ENCODE measurements around the gene FAM234A.
A peak's percentile ranks its signal among the peaks of the same experiment; 100 is the strongest.
"Not testable (repeated sequence)": the region's sequence is repeated elsewhere in the genome, so short reads cannot be mapped to it uniquely, and the experiment has no call there.

FAM234A gene, protein sequence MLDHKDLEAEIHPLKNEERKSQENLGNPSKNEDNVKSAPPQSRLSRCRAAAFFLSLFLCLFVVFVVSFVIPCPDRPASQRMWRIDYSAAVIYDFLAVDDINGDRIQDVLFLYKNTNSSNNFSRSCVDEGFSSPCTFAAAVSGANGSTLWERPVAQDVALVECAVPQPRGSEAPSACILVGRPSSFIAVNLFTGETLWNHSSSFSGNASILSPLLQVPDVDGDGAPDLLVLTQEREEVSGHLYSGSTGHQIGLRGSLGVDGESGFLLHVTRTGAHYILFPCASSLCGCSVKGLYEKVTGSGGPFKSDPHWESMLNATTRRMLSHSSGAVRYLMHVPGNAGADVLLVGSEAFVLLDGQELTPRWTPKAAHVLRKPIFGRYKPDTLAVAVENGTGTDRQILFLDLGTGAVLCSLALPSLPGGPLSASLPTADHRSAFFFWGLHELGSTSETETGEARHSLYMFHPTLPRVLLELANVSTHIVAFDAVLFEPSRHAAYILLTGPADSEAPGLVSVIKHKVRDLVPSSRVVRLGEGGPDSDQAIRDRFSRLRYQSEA

DNA sequence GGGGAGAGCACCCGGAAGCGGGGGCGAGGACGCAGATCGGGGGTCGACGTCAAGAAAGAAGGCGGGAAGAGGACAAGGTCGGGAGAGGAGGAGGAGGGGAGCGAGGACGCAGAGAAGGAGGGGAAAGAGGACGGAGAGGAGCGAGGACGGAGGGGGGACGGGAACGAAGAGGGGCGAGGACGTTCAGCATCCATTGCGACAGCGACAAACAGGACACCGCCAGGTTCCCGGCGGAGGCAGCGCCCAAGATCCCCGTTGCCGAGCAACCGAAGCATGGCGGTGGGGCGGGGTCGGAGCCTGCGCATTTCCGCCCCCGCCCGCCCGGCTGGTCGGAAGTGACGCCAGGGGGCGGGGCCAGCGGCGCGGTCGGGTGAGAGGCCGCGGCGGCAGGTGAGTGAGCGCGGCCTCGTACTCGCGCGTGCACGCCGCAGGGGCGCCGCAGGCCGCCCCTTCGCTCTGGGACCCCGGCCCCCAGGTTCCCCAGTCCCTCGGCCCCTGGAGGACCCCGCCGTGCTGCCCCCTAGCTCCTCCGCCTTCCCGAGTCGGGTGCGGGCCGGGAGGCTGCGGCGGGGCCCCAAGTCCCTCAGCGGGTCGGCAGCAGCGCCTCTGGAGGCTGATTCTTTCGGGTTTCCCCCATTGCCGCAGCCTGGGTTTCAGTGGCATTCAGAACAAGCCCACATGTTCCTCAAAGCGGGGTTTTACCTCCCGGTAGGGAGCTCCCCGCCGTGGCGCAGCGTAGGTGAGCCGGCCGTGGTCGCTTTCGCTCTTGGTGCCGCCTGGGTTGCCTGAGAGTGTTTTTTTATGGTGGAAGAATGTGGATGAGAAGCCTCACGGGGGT, at the start of gene FAM234A:
Gene FAM234A (plus strand): TSS at position 354 of the 838 bp plus-strand sequence. CDS start 19,593 bp downstream, outside the sequence.
- DNase-seq = peak; percentile 70

DNA sequence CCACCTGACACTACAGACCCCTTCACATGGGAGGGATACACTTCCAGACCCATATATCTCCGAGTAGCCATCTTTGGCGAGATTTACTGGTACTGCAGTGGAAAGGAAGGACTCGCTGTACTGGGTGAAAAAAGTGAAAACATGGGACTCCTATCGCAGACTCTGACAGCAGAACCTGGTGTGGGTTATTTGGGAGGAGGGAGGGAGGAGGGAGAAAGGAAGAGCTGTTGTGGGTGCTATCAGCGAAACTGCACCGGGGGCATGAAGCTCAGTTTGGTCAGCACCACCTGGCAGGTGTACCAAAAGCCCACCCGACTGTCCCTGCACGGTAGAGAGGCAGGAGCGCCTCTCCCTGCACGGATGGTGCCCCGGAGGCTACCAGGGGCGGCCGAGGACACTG, 49.4 kb upstream of the FAM234A start:
- no peak for DNase-seq

DNA sequence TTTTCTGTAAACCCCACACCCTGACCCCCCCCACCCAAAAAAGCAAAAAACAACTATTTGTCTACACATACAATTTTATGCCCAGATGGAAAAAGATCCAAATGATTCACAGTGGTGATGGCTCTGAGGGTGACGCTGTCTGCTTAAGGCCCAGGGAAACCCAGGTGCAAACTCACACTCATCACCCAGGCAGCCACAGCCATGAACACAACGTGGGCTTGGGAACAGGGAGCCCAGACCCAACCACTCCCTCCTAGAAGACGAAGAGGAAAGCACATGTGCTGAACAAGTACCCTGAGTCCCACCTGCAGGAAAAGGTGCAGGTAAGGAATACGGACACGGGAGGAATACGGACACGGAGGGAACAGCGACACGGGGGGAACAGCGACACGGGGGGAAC, 48.9 kb upstream of the FAM234A start:
- DNase-seq = no peak

DNA sequence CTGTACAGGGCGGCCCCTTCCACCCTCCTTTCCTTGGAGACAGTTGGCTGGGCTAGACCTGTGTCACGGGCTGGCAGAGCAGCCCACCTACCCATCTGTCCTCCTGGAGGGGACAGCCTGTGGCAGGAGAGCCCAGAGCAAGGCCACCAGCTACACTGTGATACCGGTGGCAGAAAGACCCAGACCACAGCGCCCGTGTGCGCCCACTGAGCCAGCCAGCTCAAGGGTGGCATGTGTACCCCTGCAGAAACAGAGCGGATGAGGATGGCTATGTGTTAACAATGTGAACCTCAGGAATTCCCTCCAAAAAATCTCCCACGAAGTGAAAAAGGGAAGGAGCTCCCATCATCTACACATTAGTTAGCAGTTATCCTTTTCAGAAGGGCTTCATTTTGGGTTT, 47.3 kb upstream of the FAM234A start:
- DNase-seq = no peak

DNA sequence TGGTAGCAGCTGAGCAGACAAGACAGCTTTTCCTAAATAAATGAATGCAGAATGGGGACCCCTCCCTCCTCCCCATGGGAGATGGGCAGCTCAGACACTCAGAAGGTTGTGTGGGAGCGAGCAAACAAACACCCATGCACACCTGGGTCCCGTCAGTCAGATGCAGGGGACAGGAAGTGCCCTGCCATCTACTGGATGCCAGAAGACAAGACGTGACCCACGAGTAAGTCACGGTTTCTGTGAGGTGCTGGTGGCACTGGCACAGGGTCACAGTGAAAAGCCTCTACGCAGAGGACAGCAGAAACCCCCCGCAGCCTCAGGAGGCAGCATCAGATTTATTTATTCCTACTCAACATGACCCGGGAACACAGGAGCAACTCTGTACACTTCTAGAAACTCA, 45.9 kb upstream of the FAM234A start:
- no peak for DNase-seq

DNA sequence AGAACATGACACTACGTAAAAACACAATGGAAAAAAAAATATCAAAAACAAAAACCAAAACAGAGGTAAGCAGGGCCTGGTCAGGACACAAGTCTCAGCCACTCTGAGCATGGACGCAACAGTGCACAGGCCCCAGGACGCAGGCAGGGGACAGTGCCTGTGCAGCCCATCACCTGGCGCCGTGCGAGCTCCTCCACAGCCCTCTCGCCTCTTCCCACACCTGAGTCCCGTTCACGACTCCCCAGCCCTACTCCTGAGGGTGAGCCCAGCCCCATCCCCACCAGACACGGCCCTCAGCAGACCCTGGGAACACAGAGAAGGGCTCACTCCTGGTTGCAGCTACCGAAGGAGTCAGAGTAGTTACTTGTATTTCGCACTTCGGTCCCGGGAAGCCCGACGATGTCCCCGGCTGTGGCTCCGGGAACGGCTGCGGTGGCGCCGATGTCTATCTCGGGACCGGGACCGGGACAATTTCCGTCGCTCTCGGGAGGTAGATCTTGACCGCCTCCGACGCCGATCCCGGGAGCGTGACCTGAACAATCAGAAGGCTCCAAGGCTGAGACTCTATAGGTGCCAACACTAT, 44.9 kb upstream of the FAM234A start:
- no peak for DNase-seq

DNA sequence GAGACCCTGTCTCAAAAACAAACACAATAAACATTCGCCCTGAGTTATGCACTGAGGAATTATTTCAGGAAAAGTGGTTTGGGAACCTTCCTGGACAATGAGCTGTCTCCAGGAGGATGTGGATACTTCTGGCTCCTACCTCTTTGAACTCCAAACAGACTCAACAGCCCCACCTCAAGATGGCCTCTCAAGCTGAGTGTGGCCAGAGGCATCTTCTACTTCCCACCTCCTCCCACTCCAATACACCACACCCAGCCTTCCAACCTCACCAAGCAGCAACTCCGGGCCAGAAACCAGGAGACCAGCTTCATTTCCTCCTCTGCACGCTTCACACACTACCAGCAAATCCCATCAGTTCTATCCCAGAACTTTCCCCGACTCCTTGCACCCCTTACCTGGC, 42.8 kb upstream of the FAM234A start:
- DNase-seq = no peak

DNA sequence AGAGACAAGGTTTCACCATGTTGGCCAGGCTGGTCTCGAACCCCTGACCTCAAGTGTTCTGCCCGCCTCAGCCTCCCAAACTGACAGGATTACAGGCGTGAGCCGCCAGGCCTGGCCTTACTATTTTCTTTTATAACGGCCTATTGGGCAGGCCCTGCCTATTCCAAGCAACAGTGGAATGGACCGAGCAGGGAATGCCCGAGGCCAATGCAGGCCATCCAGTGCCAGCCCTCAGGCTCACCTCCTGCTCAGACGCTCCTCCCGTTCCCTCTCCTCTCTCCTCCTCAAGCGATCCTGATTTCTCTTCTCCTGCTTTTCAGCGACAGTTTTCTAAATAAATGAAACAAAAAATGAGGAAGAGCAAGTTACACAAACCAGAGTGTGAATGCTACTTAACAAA, 41.9 kb upstream of the FAM234A start:
- DNase-seq = no peak

DNA sequence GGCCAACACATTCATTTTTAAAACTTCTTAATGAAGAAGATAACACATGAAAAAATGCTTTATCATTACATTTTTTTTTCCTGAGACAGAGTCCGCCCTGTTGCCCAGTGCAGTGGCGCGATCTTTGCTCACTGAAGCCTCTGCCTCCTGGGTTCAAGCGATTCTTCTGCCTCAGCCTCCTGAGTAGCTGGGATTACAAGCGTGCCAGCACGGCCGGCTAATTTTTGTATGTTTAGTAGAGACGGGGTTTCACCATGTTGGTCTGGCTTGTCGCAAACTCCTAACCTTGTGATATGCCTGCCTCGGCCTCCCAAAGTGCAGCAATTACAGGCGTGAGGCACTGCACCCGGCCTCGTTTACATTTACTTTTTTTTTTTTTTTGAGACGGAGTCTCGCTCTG, 41.2 kb upstream of the FAM234A start:
- no peak for DNase-seq

DNA sequence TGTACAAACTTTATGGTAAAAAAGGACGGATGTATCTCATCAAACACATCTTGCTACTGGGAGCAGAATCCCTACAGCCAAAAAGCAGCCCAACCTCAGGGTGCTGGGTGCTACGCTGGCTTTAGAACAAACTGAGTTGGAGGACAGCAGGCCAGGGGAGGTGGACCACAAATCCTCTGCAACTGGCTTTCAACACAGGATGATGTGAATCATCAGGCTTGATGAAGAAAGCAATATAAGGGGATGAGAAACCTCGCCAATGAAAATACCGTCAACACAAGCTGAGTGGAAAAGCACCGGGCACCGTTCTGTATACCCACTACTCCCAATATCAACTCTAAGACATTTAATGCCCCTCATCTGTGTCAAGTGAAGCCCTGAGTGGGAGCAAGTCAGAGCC, 40.1 kb upstream of the FAM234A start:
- DNase-seq = no peak

DNA sequence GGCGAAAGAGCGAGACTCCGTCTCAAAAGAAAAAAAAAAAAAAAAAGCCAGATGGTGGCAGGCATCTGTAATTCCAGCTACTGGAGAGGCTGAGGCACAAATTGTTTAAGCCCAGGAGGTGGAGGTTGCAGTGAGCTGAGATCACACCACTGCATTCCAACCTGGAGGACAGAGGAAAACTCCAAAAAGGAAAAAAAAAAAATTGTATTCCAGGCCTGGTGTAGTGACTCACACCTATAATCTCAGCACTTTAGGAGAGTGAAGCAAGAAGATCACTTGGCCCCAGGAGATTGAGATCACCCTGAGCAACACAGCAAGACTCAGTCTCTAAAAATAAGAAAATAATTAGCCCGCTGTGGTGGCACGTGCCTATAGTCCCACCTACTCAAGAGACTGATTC, 34.2 kb upstream of the FAM234A start:
- DNase-seq = no peak

DNA sequence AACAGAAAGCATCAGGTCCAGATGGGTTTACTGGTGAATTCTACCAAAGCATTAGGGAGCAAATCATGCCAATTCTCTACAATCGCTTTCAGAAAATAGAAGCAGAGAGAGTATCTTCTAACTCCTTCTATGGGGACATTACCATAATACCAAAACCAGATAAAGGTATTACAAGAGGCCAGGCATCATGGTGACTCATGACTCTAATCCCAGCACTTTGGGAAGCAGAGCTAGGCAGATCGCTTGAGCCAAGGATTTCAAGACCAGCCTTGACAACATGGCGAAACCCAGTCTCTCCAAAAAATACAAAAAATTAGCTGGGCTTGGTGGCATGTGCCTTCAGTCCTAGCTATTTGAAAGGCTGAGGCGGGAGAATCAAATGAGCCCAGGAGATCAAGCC, 31.4 kb upstream of the FAM234A start:
- DNase-seq = no peak

DNA sequence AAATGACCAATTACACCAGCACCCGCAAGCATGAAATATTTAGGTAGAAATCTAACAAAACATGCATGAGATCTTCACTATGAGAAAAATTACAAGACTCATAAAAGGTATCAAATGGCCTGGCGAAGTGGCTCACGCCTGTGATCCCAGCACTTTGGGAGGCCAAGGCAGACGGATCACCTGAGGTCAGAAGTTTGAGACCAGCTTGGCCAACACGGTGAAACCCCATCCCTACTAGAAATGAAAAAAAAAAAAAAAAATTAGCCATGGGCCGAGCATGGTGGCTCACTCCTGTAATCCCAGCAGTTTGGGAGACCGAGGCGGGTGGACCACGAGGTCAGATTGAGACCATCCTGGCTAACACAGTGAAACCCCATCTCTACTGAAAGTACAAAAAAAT, 30.6 kb upstream of the FAM234A start:
- DNase-seq = not testable (repeated sequence)

DNA sequence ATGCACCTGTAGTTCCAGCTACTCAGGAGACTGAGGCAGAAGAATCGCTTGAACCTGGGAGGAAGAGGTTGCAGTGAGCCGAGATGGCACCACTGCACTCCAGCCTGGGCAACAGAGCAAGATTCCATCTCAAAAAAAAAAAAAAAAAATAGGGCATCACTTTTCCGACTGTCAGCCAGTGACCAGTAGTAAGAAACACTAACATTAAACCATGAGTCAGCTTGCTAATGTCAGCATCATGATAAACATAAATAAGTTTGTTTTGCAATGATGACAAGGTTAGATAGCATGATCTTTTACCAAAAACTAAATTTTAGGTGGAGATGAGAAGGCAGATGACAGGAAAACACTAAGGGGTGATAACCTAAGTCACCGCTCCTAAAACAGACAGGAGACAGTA, 25.3 kb upstream of the FAM234A start:
- not testable (repeated sequence) for DNase-seq

DNA sequence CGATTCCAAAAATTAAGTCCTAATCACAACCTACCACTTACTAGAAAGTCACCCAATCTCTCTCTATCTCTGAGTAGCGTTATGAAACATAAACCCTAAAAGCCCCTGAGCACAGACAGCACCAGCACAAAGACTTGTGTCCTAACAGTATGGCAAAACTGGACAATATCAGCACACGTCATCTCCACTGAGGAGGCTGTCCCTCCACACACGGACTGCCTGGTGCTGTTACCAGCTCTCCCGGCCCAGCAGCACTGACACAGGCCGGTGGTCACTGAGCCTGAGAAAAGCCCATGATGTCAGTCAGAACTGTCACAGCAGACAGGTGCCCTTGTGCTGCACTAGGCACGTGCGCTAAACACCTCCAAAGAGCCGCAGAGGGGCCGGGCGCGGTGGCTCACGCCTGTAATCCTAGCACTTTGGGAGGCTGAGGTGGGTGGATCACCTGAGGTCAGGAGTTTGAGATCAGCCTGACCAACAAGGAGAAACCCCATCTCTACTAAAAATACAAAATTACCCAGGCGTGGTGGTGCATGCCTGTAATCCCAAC, 22.9 kb upstream of the FAM234A start:
- not testable (repeated sequence) for DNase-seq

DNA sequence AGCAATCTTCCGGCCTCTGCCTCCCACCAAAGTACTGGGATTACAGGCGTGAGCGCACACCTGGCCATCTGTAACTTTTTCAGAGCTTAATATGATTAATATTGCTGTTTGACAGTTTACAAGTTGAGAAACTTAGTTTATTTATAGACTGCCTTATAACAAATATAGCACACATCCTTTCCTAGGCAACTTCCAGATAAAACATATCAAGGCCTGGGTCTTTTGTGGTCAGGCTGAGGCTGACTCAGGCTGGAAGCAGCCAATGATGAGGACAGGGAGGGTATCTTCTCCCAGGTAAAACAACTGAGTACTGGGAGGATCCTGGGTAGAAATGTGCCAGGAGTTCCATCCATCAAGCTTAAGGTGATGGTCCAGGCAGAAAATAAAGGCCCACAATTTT, 21.6 kb upstream of the FAM234A start:
- no peak for DNase-seq

DNA sequence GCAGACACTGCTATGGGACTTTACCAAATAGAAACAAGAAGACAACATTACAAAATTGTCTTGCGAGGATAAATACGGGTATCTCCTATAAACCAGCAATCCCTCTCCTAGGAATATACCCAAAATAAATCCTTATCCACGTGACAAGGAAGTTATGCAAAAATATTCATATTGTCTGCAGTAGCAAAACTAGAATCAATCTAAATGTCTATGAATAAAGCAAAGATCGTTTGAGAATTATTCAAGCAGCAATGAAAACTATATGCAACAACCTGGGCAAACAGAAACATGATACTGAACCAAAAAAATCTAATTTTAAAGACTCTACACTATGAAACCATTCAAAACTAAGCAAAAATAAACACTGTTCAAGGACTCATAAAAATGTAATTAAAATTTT, 14.6 kb upstream of the FAM234A start:
- DNase-seq = no peak

DNA sequence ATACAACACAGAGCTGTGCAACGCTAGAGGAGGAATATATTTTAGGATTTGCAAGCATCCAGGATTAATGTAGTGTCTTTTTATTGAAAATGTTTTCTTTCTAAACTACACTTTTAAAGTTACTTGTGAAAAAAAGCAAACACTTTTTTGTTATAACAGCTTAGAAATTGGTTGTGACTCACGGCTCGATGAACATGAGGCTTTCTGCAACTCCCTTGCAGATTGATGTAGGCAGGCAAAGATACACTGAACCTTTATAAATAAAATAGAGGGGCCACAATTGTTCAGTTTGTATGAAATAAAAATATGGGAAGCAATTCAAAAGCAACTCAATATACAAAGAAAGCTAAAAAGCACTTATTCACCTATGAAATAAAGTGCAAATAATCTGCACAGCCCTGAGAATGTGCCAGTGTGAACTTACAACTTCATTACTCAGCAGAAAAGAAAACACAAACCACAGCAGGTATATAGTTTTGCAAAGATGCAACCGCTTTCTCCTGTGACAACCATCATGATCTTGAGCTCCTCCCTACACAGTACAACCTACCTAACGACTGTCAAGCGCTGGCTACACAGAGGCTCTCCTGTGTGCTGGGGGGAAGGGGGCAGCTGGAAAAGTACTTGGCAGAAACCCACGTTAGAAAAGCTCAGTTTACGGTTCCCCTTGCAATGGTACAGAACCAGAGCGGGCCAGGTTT, 6.3 kb upstream of the FAM234A start:
- DNase-seq = no peak

DNA sequence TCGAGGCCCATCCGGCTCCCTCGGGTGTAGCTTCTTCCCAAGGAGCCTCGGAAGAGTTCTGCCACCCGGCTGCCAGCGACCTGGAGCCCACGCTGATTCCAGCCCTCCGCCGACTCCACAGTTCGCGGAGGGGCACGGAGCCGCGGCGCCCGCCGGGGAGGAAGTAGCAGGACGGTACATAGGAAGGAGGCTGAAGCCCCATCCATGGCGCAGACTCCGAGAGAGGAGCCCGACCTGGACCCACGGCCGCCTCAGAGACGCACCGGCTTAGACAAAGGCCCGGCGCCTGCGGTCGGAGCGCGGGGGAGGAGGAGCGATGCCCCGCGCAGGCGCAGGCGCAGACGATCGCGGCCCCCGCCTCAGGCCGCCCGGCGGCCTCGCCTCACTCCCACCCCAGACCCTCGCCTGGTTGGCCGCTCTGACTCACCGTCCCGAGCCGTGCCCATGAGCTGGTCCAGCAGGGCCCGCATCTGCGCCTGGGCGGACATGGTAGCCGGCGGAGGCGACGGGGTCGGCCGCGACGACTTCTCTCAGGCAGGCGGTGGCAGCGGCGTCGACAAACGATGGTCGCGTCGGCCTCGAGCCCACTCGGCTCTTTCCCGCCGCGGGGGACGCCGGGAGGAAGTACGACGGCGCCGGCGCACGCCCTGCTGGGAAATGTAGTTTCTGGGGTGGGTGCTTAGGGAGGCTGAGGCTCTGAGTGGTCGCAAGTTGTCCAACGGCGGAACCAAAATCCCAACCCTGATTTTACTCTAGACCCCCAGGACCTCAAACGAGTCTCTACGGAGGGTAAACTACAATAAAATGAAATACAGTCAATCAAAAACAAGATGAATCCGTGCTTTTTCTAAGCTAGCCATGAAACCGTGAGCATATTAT, 5.5 kb upstream of the FAM234A start, which contains the start of gene LUC7L:
Gene LUC7L (minus strand): TSS at position 598 of the 879 bp plus-strand sequence. CDS start 110 bp downstream, at position 488.
- DNase-seq = peak; percentile 68

DNA sequence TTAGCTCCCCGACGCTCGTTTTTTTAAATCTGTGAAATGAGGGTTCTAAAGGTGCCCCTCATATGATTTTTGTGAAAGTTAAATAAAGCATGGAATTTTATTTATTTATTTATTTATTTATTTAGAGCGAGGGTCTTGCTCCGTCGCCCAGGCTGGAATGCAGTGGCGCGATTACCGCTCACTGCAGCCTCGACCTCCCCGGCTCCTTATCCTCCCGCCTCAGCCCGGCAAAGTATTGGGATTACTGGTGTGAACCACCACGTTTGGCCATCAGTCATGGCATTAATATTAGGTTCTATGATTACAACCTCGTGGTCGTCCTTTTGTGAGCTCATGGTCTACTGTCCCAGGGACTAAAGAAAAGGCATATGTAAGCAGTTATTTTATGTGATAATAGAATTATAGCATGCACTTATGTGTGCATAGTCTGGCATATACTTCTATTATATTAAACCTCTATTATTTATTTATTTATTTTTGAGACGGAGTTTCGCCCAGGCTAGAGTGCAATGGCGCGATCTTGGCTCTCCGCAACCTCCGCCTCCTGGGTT, 4.8 kb upstream of the FAM234A start:
- DNase-seq = no peak

DNA sequence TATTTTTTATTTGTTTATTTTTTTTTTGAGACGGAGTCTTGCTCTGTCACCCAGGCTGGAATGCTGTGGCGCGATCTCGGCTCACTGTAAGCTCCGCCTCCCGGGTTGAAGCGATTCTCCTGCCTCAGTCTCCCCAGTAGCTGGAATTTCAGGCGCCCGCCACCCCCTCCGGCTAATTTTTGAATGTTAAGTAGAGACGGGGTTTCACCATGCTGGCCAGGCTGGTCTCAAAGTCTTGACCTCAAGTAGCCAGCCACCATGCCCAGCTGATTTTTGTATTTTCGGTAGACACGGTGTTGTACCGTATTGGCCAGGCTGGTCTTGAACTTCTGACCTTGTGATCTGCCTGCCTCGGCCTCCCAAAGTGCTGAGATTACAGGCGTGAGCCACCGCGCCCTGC, 4.3 kb upstream of the FAM234A start:
- DNase-seq = not testable (repeated sequence)
